Transverse colon (tissue), 4 donors: ENCODE measurements around the gene CLDN19.

ENCODE experiments used
- POLR2AphosphoS5 ChIP-seq, 3 donors: sonication (generic); formaldehyde crosslinking; IDR thresholded peaks; one replicate each; pipeline ENCODE4 v1.6.1; 2016; ENCODE audit warnings: antibody characterized with exemption in 3 of 3
- TF ChIP-seq, protein P1 (sequence below), 5 experiments: fragments of 200-600 bp in 3 of 5; fragments of 450-650 bp in 2 of 5; sonication (generic) in 3 of 5; IDR thresholded peaks; 1 replicate in 2 of 5; 2 replicates in 3 of 5; pipeline ENCODE4 v1.5.1; 2016 to 2017; ENCODE audit warnings: antibody characterized with exemption in 5 of 5, inconsistent platforms in 3 of 5, mild to moderate bottlenecking in 2 of 5, moderate library complexity in 1 of 5

DNA sequence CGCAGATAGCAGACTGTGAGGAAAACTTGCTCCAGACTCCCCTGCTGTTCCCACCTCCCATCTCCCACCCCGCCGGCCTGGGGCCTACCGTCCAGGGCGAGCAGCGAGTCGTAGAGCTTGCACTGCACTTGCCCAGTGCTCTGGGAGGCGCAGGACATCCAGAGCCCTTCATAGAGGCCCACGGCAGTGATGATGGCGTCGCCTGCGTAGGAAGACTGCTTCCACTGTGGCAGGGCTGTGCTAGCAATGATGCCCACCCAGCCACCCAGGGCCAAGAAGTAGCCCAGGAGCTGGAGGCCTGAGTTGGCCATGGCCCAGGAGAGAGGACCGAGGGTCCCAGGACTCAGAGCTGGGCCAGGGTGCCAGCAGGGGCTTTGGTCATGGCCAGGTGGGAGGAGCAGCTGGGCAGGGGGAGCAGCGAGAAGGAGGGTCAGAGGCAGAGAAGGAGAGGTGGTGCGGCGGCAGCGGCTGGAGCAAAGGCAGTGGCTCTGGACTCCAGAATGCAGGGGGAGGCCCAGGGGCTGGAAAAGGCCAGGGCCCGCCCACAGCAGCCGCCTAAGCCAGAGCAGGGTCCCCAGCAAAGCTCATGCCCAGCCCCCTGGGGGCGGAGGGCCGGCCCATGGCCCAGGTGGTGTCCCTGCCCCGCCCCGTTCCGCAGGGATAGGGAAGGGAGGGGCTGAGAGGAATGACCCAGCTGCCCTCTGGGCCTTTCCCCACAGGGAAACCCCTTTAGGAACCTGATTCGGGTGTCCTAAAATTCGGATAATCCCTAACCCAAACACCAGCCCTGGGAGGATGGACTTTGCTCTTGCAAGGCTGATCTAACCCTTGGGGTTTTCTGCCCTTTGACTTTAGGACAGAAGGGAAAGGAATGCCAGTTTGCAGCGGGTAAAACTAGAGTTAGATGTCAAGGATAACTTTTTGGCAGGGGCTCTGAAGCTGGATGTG, at the start of gene CLDN19:
- TF ChIP-seq, protein P1, sequence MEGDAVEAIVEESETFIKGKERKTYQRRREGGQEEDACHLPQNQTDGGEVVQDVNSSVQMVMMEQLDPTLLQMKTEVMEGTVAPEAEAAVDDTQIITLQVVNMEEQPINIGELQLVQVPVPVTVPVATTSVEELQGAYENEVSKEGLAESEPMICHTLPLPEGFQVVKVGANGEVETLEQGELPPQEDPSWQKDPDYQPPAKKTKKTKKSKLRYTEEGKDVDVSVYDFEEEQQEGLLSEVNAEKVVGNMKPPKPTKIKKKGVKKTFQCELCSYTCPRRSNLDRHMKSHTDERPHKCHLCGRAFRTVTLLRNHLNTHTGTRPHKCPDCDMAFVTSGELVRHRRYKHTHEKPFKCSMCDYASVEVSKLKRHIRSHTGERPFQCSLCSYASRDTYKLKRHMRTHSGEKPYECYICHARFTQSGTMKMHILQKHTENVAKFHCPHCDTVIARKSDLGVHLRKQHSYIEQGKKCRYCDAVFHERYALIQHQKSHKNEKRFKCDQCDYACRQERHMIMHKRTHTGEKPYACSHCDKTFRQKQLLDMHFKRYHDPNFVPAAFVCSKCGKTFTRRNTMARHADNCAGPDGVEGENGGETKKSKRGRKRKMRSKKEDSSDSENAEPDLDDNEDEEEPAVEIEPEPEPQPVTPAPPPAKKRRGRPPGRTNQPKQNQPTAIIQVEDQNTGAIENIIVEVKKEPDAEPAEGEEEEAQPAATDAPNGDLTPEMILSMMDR (IDR thresholded peaks at IDR 0.05) = no peak
- no peak for TF ChIP-seq POLR2AphosphoS5 (IDR thresholded peaks at IDR 0.05)
